MCF 10A (cell line): Measurements from ENCODE around the gene PIEZO1. TPM values are rescaled to one million over a fixed set of nuclear protein-coding genes. Genes with fewer than 3 reads are reported as not detected.

Source experiments
- BruUV-seq: library from RNA; stranded (reverse); fragments of 400-500 nt; replicated peaks from 2 replicates; lab custom pipeline; 2021; lab: Mats Ljungman, UMichigan
- CTCF ChIA-PET: fragments of 300-600 bp; sonication (Branson Sonifier 250); formaldehyde crosslinking; extraction: SDS; loops from one replicate; lab custom pipeline; 2021; ENCODE audit warnings: antibody characterized with exemption, inconsistent platforms; lab: Yijun Ruan, JAX
- POLR2A ChIA-PET: fragments of 300-600, 350-650 bp; sonication (Branson Sonifier 250); formaldehyde crosslinking; extraction: SDS; loops from one replicate; lab custom pipeline; 2020; ENCODE audit warnings: antibody characterized with exemption, inconsistent platforms; lab: Yijun Ruan, JAX
- DNase-seq: peaks from one replicate; pipeline ENCODE4 v3.0.0-alpha.2; 2018; ENCODE audit not compliant: unreplicated experiment
- H3K27ac Mint-ChIP-seq: one replicate; pipeline ENCODE4 v1.8.0; 2022; ENCODE audit warnings: mild to moderate bottlenecking, low read depth, mixed read lengths; ENCODE audit not compliant: unreplicated experiment
- H3K27me3 Mint-ChIP-seq: one replicate; pipeline ENCODE4 v1.8.0; 2022; ENCODE audit warnings: mixed read lengths; ENCODE audit not compliant: insufficient read depth, unreplicated experiment
- H3K36me3 Mint-ChIP-seq: one replicate; pipeline ENCODE4 v1.8.0; 2022; ENCODE audit warnings: mild to moderate bottlenecking, moderate library complexity, mixed read lengths; ENCODE audit not compliant: insufficient read depth, unreplicated experiment
- H3K4me1 Mint-ChIP-seq: one replicate; pipeline ENCODE4 v1.8.0; 2022; ENCODE audit warnings: mixed read lengths; ENCODE audit not compliant: insufficient read depth, unreplicated experiment
- H3K4me3 Mint-ChIP-seq: one replicate; pipeline ENCODE4 v1.8.0; 2022; ENCODE audit warnings: mild to moderate bottlenecking, moderate library complexity, mixed read lengths; ENCODE audit not compliant: unreplicated experiment
- H3K9me3 Mint-ChIP-seq: one replicate; pipeline ENCODE4 v1.8.0; 2022; ENCODE audit warnings: mixed read lengths; ENCODE audit not compliant: unreplicated experiment
- CTCF ChIP-seq: fragments of 200-600 bp; IDR thresholded peaks from one replicate; pipeline ENCODE4 v1.8.0; 2022; ENCODE audit warnings: antibody characterized with exemption, mild to moderate bottlenecking; ENCODE audit not compliant: unreplicated experiment
- intact Hi-C: fragments of 100-400 bp; cut with micrococcal nuclease; formaldehyde crosslinking; loops from 2 replicates; pipeline ENCODE4 v1.14.1; 2022
- total RNA-seq: library from RNA; stranded (reverse); gene quantifications from 2 replicates; pipeline ENCODE4 v1.2.3, GENCODE V29; 2022

Gene PIEZO1
- total RNA-seq, 1 experiment from 2014 or later, result 193 TPM

GRCh38 chr16:88769617-88770460 is 15.2 kb downstream of the PIEZO1 start:
- H3K27me3 Mint-ChIP-seq, result no peaks in the 10 kb centered on the region
- intact Hi-C loops, result no loop called here
- ChIA-PET POLR2A (interaction anchor here (1.2 to 4.7 kb wide), 4 partner anchors 12 to 88 kb away, joined by 4 to 57 read pairs (median 8); partner anchors contain the start of genes APRT, GALNS and TRAPPC2L), CTCF (interaction anchor here (0.7 to 1.1 kb wide), 2 partner anchors 11 to 982 kb away, joined by 3 to 4 read pairs; no protein-coding TSS in a partner anchor)
- no TSS peak for BruUV-seq
- no peaks in the 10 kb centered on the region for H3K9me3 Mint-ChIP-seq
- H3K4me3 Mint-ChIP-seq, result peak overlapping the region; percentile 57
- H3K4me1 Mint-ChIP-seq, result peaks cover 32% of the 10 kb centered on the region
- peak overlapping the region; percentile 61 for H3K27ac Mint-ChIP-seq
- H3K36me3 Mint-ChIP-seq, result peaks cover 21% of the 10 kb centered on the region
- DNase-seq, result no peak
- no peak for TF ChIP-seq CTCF

- H3K9me3 Mint-ChIP-seq, result no peaks in the 10 kb centered on the region
- ChIA-PET CTCF (interaction anchor here (0.7 to 1.3 kb wide), 4 partner anchors 9 to 25 kb away, joined by 3 to 6 read pairs (median 3); no protein-coding TSS in a partner anchor), POLR2A (interaction anchor here (1.5 to 1.8 kb wide), 2 partner anchors 9 to 17 kb away, joined by 3 to 6 read pairs; partner anchors contain the start of gene PIEZO1)
- no TSS peak for BruUV-seq
- H3K27me3 Mint-ChIP-seq, result no peaks in the 10 kb centered on the region
- no peak overlapping the region for H3K4me3 Mint-ChIP-seq
- peaks cover 32% of the 10 kb centered on the region for H3K4me1 Mint-ChIP-seq
- DNase-seq, result no peak
- peaks cover 32% of the 10 kb centered on the region for H3K36me3 Mint-ChIP-seq
- H3K27ac Mint-ChIP-seq, result peak overlapping the region; percentile 57
- no peak for TF ChIP-seq CTCF
- intact Hi-C loops, result no loop called here
Observed at GRCh38 chr16:88768071-88768783, 16.8 kb downstream of the PIEZO1 start.

- Mint-ChIP-seq H3K36me3 (peaks cover 32% of the 10 kb centered on the region), H3K27me3 (no peaks in the 10 kb centered on the region), H3K4me1 (peaks cover 32% of the 10 kb centered on the region), H3K27ac (peak overlapping the region; percentile 57), H3K9me3 (no peaks in the 10 kb centered on the region), H3K4me3 (no peak overlapping the region)
- ChIA-PET POLR2A (interaction anchor here (0.6 to 1.8 kb wide), 4 partner anchors 9 to 223 kb away, joined by 3 to 6 read pairs (median 3); partner anchors contain the start of gene PIEZO1), CTCF (interaction anchor here (0.8 to 1.3 kb wide), 5 partner anchors 20 to 399 kb away, joined by 3 to 6 read pairs (median 3); no protein-coding TSS in a partner anchor)
- no TSS peak for BruUV-seq
- intact Hi-C loops, result no loop called here
- DNase-seq, result no peak
- no peak for TF ChIP-seq CTCF
Observed at GRCh38 chr16:88767546-88768070, 17.4 kb downstream of the PIEZO1 start.
